Esophagus squamous epithelium (tissue), 5 donors: ENCODE results near the gene UXT. TPM values are rescaled to one million over a fixed set of nuclear protein-coding genes. Genes with fewer than 3 reads are reported as not detected.

Experiments used
- DNase-seq: peaks from one replicate; lab custom pipeline; 2025; lab: John Stamatoyannopoulos, UW
- H3K27ac ChIP-seq, 4 donors: fragments of 200-600 bp; sonication (generic); one replicate each; pipeline ENCODE4 v1.5.1; 2016 to 2019; ENCODE audit warnings: mild to moderate bottlenecking in 1 of 4
- H3K27me3 ChIP-seq, 4 donors: fragments of 200-600 bp; sonication (generic); 1 replicate in 3 of 4; 2 replicates in 1 of 4; pipeline versions ENCODE4 v1.5.1 to v1.6.0; 2017 to 2021; ENCODE audit warnings: antibody characterized with exemption in 1 of 4
- H3K36me3 ChIP-seq, 3 donors: fragments of 200-600 bp; sonication (generic); one replicate each; pipeline ENCODE4 v1.5.1; 2016 to 2019
- H3K4me1 ChIP-seq, 3 donors: fragments of 200-600 bp; sonication (generic); one replicate each; pipeline ENCODE4 v1.5.1; 2017 to 2019
- H3K4me3 ChIP-seq, 4 donors: fragments of 200-600 bp; sonication (generic); 1 replicate in 3 of 4; 2 replicates in 1 of 4; pipeline ENCODE4 v1.5.1; 2016 to 2019; ENCODE audit warnings: mild to moderate bottlenecking in 2 of 4, moderate library complexity in 1 of 4
- H3K9me3 ChIP-seq, 3 donors: fragments of 200-600 bp; sonication (generic); one replicate each; pipeline ENCODE4 v1.5.1; 2016 to 2019
- CTCF ChIP-seq, 6 experiments: fragments of 450-650 bp in 4 of 6; fragments of 200-600 bp in 2 of 6; sonication (generic) in 2 of 6; IDR thresholded peaks; one replicate each; pipeline ENCODE4 v1.5.1; 2016 to 2019; ENCODE audit warnings: antibody characterized with exemption in 6 of 6, mild to moderate bottlenecking in 4 of 6, moderate library complexity in 4 of 6
- POLR2A ChIP-seq, 4 donors: fragments of 450-650 bp; IDR thresholded peaks; one replicate each; pipeline ENCODE4 v1.6.1; 2017; ENCODE audit warnings: antibody characterized with exemption in 4 of 4, mild to moderate bottlenecking in 4 of 4, moderate library complexity in 3 of 4
- WGBS, 2 donors: methylation state at CpG; one replicate each; pipeline ENCODE4 v1.1.5; 2018; 5-methylcytosine and 5-hydroxymethylcytosine counted together
- intact Hi-C: fragments of 100-400 bp; cut with DNase I; formaldehyde crosslinking; loops from one replicate; pipeline ENCODE4 v1.15.0; 2022
- total RNA-seq, 4 donors: library from RNA; depleted of rRNA; stranded (reverse); fragments of >200 nt; gene quantifications; one replicate each; pipeline ENCODE4 v1.1.0, GENCODE V29; 2016
- donor health status: DM: yes; HTN: yes; CAD: no.

UXT gene
- total RNA-seq, 4 donors from 2014 or later, result 44.1 to 128 (median 87.8) TPM

DNA sequence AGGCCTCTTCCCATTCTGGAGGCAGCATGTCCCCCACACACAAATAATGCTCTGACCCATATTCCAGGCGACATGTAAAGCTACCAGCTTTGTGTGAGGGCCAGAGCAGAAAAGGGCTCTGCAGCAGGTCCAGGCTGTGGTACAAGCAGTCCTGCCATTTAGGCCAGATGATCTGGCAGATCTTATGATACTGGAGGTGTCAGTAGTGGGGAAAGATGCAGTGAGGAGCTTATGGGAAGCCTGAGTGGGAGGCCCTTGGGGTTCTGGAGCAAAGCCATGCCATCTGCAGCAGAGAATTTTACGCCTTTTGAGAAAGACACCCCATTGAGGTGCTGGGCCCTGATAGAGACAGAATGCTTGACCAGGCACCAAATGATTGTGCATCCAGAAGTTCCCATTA, 47.1 kb downstream of the UXT start:
- Histone ChIP-seq H3K4me1 (no peaks in the 10 kb centered on the region), H3K4me3 (no peak overlapping the region), H3K9me3 (no peaks in the 10 kb centered on the region), H3K27me3 (no peaks in the 10 kb centered on the region), H3K36me3 (no peaks in the 10 kb centered on the region), H3K27ac (no peak overlapping the region)
- 67 to 100% methylated on average over 1 to 2 of the region's 2 CpGs for WGBS, 2 donors
- intact Hi-C loops, result no loop called here
- no peak for DNase-seq
- no peak for TF ChIP-seq POLR2A (IDR thresholded peaks at IDR 0.05)

DNA sequence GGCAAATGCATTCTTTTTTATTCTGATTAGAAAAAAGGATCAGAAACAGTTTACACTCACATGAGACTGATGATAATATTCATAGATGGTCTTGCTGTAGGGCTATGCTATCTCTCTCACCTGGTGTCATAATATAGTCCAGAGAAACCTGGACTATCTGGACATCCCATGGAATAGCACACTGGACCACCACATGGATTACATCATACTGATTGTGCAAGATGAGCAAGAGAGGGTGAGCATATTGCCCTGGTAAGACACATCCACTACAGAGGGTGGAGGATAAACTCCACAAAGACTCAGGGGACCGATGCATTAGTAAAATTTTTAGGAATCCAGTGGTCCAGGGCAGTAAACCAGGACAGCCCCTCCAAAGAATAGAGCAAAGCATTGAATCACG, 47.5 kb downstream of the UXT start:
- WGBS, 2 donors, result 60% methylated on average over 2 of the region's 2 CpGs; no CpG with 5 or more reads in 1 of the 2 donors
- TF ChIP-seq CTCF (IDR thresholded peaks at IDR 0.05), result no peak
- no peak for TF ChIP-seq POLR2A (IDR thresholded peaks at IDR 0.05)
- DNase-seq, result no peak
- Histone ChIP-seq H3K27me3 (no peaks in the 10 kb centered on the region), H3K4me1 (no peaks in the 10 kb centered on the region), H3K36me3 (no peaks in the 10 kb centered on the region), H3K27ac (no peak overlapping the region), H3K4me3 (no peak overlapping the region), H3K9me3 (no peaks in the 10 kb centered on the region)
- intact Hi-C loops, result no loop called here

DNA sequence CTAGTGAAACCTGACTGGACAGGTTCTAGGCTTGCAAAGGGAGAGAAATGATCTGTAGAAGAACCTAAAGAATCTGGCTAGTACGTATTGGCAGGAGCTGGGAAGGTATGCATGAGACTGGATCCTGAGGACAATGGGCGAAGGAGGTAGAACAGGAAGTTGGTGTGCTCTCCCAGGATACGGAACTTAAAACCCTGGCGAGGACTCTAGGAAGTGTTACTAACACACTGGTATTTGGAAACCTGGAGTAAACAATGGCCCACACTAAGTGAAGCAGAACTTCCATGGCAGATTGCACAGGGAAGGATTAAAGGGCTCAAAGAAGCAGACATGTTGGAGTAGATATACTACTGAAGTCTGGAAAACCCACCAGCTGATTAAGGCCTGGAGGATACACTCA, 48.5 kb downstream of the UXT start:
- Histone ChIP-seq H3K4me1 (no peaks in the 10 kb centered on the region), H3K4me3 (no peak overlapping the region), H3K27ac (no peak overlapping the region), H3K9me3 (no peaks in the 10 kb centered on the region), H3K36me3 (no peaks in the 10 kb centered on the region), H3K27me3 (no peaks in the 10 kb centered on the region)
- peak in 1 of 6 experiments; percentile 11 for TF ChIP-seq CTCF (IDR thresholded peaks at IDR 0.05)
- TF ChIP-seq POLR2A (IDR thresholded peaks at IDR 0.05), result no peak
- DNase-seq, result no peak
- intact Hi-C loops, result no loop called here
- WGBS, 2 donors, result 19 to 62% methylated on average over 4 of the region's 4 CpGs

DNA sequence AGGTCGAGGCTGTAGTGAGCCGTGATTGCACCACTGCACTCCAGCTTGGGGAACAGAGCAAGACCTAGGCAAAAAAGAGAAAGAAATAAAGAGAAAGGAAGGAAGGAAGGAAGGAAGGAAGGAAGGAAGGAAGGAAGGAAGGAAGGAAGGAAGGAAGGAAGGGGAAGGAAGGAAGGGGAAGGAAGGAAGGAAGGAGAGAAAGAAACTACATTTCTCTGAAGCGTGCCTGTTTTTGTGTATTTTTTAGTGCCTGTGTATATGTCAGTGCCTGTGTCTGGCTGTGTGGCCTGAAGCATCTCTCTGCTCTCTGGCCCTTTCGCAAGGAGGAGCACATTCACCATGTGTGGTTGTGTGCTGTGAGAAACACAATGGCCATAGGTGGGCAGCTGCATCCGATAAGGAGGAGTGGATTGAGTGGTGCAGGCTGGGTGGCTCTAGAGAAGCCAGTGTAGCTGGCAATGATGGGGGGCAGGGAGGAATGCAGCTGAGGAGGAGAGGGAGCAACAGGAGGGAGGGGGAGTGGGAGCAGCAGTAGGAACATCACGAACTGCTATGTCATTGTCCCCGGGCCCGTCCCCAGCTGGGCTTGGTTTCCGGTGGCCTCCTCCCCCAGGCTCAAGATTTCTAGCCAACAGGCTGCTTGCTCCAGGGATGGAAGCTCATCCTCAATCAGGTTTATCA, 50.7 kb downstream of the UXT start:
- Histone ChIP-seq H3K9me3 (no peaks in the 10 kb centered on the region), H3K4me3 (no peak overlapping the region), H3K36me3 (no peaks in the 10 kb centered on the region), H3K27me3 (no peaks in the 10 kb centered on the region), H3K4me1 (no peaks in the 10 kb centered on the region), H3K27ac (no peak overlapping the region)
- 38 to 65% methylated on average over 3 to 7 of the region's 9 CpGs for WGBS, 2 donors
- no peak for DNase-seq
- intact Hi-C loops, result no loop called here
- TF ChIP-seq POLR2A (IDR thresholded peaks at IDR 0.05) (no peak), CTCF (IDR thresholded peaks at IDR 0.05) (no peak)

DNA sequence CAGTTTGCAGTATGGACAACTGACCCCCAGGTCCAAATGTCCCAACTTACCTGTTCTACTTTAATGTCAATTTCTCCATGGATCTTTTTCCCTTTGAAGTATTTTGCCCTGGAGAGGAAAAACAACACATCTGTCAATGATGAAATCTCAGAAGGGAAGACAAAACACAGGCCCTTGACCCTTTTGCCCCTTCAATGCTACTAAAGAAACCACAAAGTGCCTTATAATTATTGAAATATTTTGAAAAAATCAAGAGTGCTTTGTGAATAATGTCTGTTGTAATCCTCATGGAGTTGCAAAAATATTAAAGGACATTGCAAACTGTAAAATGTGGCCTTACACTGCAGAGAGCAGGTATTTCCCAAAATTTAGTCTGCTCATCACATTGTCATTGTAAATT, 51.9 kb downstream of the UXT start:
- H3K4me3 ChIP-seq, result no peak overlapping the region

More for the DNA sequence above, 51.9 kb downstream of the UXT start:
- no peak for DNase-seq
- no peak overlapping the region for H3K27ac ChIP-seq
- no peaks in the 10 kb centered on the region for H3K36me3 ChIP-seq
- intact Hi-C loops, result no loop called here
- H3K9me3 ChIP-seq, result no peaks in the 10 kb centered on the region
- TF ChIP-seq POLR2A (IDR thresholded peaks at IDR 0.05), result no peak
- TF ChIP-seq CTCF (IDR thresholded peaks at IDR 0.05), result no peak
- no peaks in the 10 kb centered on the region for H3K4me1 ChIP-seq
- no peaks in the 10 kb centered on the region for H3K27me3 ChIP-seq
